Measurements from ENCODE around the gene KANSL3. TPM values are rescaled to one million over a fixed set of nuclear protein-coding genes. Genes with fewer than 3 reads are reported as not detected.

KANSL3 gene
- total and polyA plus RNA-seq, 9 of the 15 experiments (the other 6 are each of a cell fraction or from before 2014, with no cell fraction given) = 11.3 to 43.7 (median 27.9) TPM

GRCh38 chr2:96556441-96557330 is 81.4 kb downstream of the KANSL3 start (continued):
- TF ChIP-seq SRSF9 (IDR thresholded peaks at IDR 0.05; ENCODE audit: borderline replicate concordance, low read depth, low read length) = no peak
- TF ChIP-seq PTTG1 (tag; IDR thresholded peaks at IDR 0.05; ENCODE audit: low read depth) = no peak
- peak; percentile 89 for TF ChIP-seq JUN (IDR thresholded peaks at IDR 0.05; ENCODE audit: borderline replicate concordance, low read depth, low read length)
- TF ChIP-seq JUN (CRISPR knock-in tag; IDR thresholded peaks at IDR 0.05; ENCODE audit: borderline replicate concordance) = no peak
- no peak for TF ChIP-seq SRSF1 (IDR thresholded peaks at IDR 0.05; ENCODE audit: low read depth, low read length)
- TF ChIP-seq PKNOX1 (IDR thresholded peaks at IDR 0.05) = peak; percentile 78
- TF ChIP-seq RUNX1 (IDR thresholded peaks at IDR 0.05; ENCODE audit: low read depth) = no peak
- no peak for TF ChIP-seq FUS (optimal IDR thresholded peaks at IDR 0.05; ENCODE audit: low read depth, low read length)
- no peak for TF ChIP-seq KLF10 (CRISPR knock-in tag; IDR thresholded peaks at IDR 0.05)
- TF ChIP-seq DPF2 (IDR thresholded peaks at IDR 0.05) = no peak
- no peak for TF ChIP-seq ZBTB7A (IDR thresholded peaks at IDR 0.05; ENCODE audit: borderline replicate concordance, control insufficient read depth, low read depth, low read length)
- TF ChIP-seq KDM5B (IDR thresholded peaks at IDR 0.05; ENCODE audit: insufficient replicate concordance, low read depth, low read length) = no peak
- TF ChIP-seq WHSC1 (IDR thresholded peaks at IDR 0.05; ENCODE audit: low read length) = no peak
- TF ChIP-seq ZC3H4 (CRISPR knock-in tag; IDR thresholded peaks at IDR 0.05; ENCODE audit: borderline replicate concordance) = no peak
- TF ChIP-seq NFE2 (IDR thresholded peaks at IDR 0.05; ENCODE audit: low read depth) = 0 out of 2 replicates have a peak, but pooled peaks have one; percentile 27
- TF ChIP-seq ZFP91 (CRISPR knock-in tag; IDR thresholded peaks at IDR 0.05) = no peak
- TF ChIP-seq ZNF253 (CRISPR knock-in tag; conservative IDR thresholded peaks at IDR 0.05) = no peak
- no peak for TF ChIP-seq MITF (IDR thresholded peaks at IDR 0.05)
- no peak for TF ChIP-seq MYNN (IDR thresholded peaks at IDR 0.05)
- TF ChIP-seq MYNN (CRISPR knock-in tag; IDR thresholded peaks at IDR 0.05) = no peak
- peak in 1 of 2 experiments; percentile 76; a peak in 1 of 4 replicates for TF ChIP-seq ZMIZ1 (IDR thresholded peaks at IDR 0.05; ENCODE audit: low read depth in 2 of 2, low read length in 2 of 2)

Data from K562 (cell line).